ENCODE results near the gene ABLIM1.

The ABLIM1 gene

GRCh38 chr10:114576716-114577115 is 81.4 kb downstream of the ABLIM1 start:
- DNase-seq (ENCODE audit: low spot score), result no peak

GRCh38 chr10:114576132-114576487 is 82.0 kb downstream of the ABLIM1 start:
- no peak for DNase-seq (ENCODE audit: low spot score)

- DNase-seq (ENCODE audit: low spot score), result no peak
Observed at GRCh38 chr10:114575417-114576131, 82.5 kb downstream of the ABLIM1 start.

GRCh38 chr10:114573330-114574045 is 84.6 kb downstream of the ABLIM1 start:
- DNase-seq (ENCODE audit: low spot score), result no peak

GRCh38 chr10:114571316-114571999 is 86.6 kb downstream of the ABLIM1 start:
- peak; percentile 34 for DNase-seq (ENCODE audit: low spot score)

GRCh38 chr10:114566064-114566463 is 92.0 kb downstream of the ABLIM1 start:
- no peak for DNase-seq (ENCODE audit: low spot score)

- no peak for DNase-seq (ENCODE audit: low spot score)
Observed at GRCh38 chr10:114565066-114565465, 93.0 kb downstream of the ABLIM1 start.

GRCh38 chr10:114561008-114561523 is 97.0 kb downstream of the ABLIM1 start:
- DNase-seq (ENCODE audit: low spot score), result no peak

- no peak for DNase-seq (ENCODE audit: low spot score)
Observed at GRCh38 chr10:114560144-114560543, 97.9 kb downstream of the ABLIM1 start.

- no peak for DNase-seq (ENCODE audit: low spot score)
Observed at GRCh38 chr10:114559636-114560035, 98.4 kb downstream of the ABLIM1 start.

- no peak for DNase-seq (ENCODE audit: low spot score)
Observed at GRCh38 chr10:114557854-114558253, 100.2 kb downstream of the ABLIM1 start.

- DNase-seq (ENCODE audit: low spot score), result no peak
Observed at GRCh38 chr10:114556236-114557122, 101.6 kb downstream of the ABLIM1 start.

GRCh38 chr10:114553436-114553835 is 104.6 kb downstream of the ABLIM1 start:
- no peak for DNase-seq (ENCODE audit: low spot score)

GRCh38 chr10:114552050-114552449 is 106.0 kb downstream of the ABLIM1 start:
- DNase-seq (ENCODE audit: low spot score), result peak; percentile 16

GRCh38 chr10:114551636-114551972 is 106.5 kb downstream of the ABLIM1 start:
- no peak for DNase-seq (ENCODE audit: low spot score)

GRCh38 chr10:114550756-114551635 is 107.1 kb downstream of the ABLIM1 start:
- DNase-seq (ENCODE audit: low spot score), result peak; percentile 21

- DNase-seq (ENCODE audit: low spot score), result no peak
Observed at GRCh38 chr10:114548662-114549061, 109.4 kb downstream of the ABLIM1 start.

GRCh38 chr10:114547514-114547913 is 110.6 kb downstream of the ABLIM1 start:
- DNase-seq (ENCODE audit: low spot score), result no peak

- DNase-seq (ENCODE audit: low spot score), result no peak
Observed at GRCh38 chr10:114547056-114547455, 111.0 kb downstream of the ABLIM1 start.

- DNase-seq (ENCODE audit: low spot score), result no peak
Observed at GRCh38 chr10:114545819-114546218, 112.3 kb downstream of the ABLIM1 start.

- no peak for DNase-seq (ENCODE audit: low spot score)
Observed at GRCh38 chr10:114545071-114545470, 113.0 kb downstream of the ABLIM1 start.
